DOHH2 (cell line): ENCODE measurements around the gene INTS2.

Source experiments
- H3F3A ChIP-seq: fragments of 200-600 bp; sonication (generic), shearing (Covaris generic); 2 replicates; pipeline ENCODE4 v1.6.0; 2016; ENCODE audit warnings: antibody characterized with exemption, mild to moderate bottlenecking; ENCODE audit not compliant: control insufficient read depth, insufficient read depth
- H3K27ac ChIP-seq: fragments of 200-600 bp; sonication (generic); 2 replicates; pipeline ENCODE4 v1.5.1; 2014; ENCODE audit warnings: low read depth, mild to moderate bottlenecking, low read length, moderate library complexity
- H3K27me3 ChIP-seq: fragments of 200-600 bp; sonication (generic); 2 replicates; pipeline ENCODE4 v1.6.1; 2014; ENCODE audit warnings: mild to moderate bottlenecking, low read length, mixed read lengths; ENCODE audit not compliant: control insufficient read depth
- H3K36me3 ChIP-seq: fragments of 200-600 bp; sonication (generic); 2 replicates; pipeline ENCODE4 v1.6.1; 2014; ENCODE audit warnings: mild to moderate bottlenecking, low read length, moderate library complexity, mixed read lengths; ENCODE audit not compliant: control insufficient read depth
- H3K4me1 ChIP-seq: fragments of 200-600 bp; sonication (generic); 2 replicates; pipeline ENCODE4 v1.6.1; 2014; ENCODE audit warnings: mild to moderate bottlenecking, low read length, mixed read lengths; ENCODE audit not compliant: control insufficient read depth
- H3K4me2 ChIP-seq: fragments of 200-600 bp; sonication (generic); 2 replicates; pipeline ENCODE4 v1.6.0; 2014; ENCODE audit warnings: mild to moderate bottlenecking, low read length, moderate library complexity
- H3K4me3 ChIP-seq: fragments of 200-600 bp; sonication (generic); 2 replicates; pipeline ENCODE4 v1.5.1; 2014; ENCODE audit warnings: mild to moderate bottlenecking, low read length, mixed read lengths
- H3K79me2 ChIP-seq: fragments of 200-600 bp; sonication (generic); 2 replicates; pipeline ENCODE4 v1.6.1; 2014; ENCODE audit warnings: mild to moderate bottlenecking, low read length, mixed read lengths; ENCODE audit not compliant: control insufficient read depth
- H3K9me2 ChIP-seq: fragments of 200-600 bp; sonication (generic); replicated peaks from 2 replicates; pipeline ENCODE4 v1.6.1; 2014; ENCODE audit warnings: mild to moderate bottlenecking, low read length, mixed read lengths; ENCODE audit not compliant: control insufficient read depth
- H3K9me3 ChIP-seq: fragments of 200-600 bp; sonication (generic); 2 replicates; pipeline ENCODE4 v1.6.1; 2014; ENCODE audit warnings: antibody characterized with exemption, low read length, mixed read lengths; ENCODE audit not compliant: control insufficient read depth, insufficient read depth
- H4K20me1 ChIP-seq: fragments of 200-600 bp; sonication (generic); 2 replicates; pipeline ENCODE4 v1.6.0; 2014; ENCODE audit warnings: low read depth, mild to moderate bottlenecking, antibody characterized with exemption, low read length, moderate library complexity; ENCODE audit not compliant: control insufficient read depth, insufficient read depth
- EZH2phosphoT487 ChIP-seq: fragments of 200-600 bp; sonication (generic); IDR thresholded peaks from 2 replicates; pipeline ENCODE4 v1.6.1; 2017; ENCODE audit warnings: borderline replicate concordance, mild to moderate bottlenecking, antibody characterized with exemption, low read length, moderate library complexity, mixed read lengths
- TF ChIP-seq, protein P1 (sequence below): fragments of 200-600 bp; sonication (generic); IDR thresholded peaks from one replicate; pipeline ENCODE4 v1.5.1; 2014; ENCODE audit warnings: antibody characterized with exemption, mild to moderate bottlenecking, low read depth, low read length; ENCODE audit not compliant: poor library complexity, severe bottlenecking

The INTS2 gene

DNA sequence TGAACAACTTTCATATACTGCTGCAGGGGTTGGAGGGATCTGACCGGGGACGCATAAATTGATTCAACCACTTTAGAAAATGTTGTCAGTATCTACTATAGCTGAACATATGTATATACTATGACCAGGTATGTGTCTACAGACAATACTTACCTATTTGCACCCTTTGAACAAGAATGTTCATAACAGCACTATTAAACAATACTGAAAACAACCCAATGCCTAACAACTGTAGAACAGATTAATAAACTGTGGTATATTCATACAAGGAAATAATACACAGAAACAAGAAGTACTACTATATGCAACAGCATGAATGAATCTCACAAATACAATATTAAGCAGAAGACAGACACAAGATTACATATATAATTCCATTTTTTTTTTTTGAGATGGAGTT is 74.9 kb downstream of the INTS2 start:
- TF ChIP-seq, protein P1, sequence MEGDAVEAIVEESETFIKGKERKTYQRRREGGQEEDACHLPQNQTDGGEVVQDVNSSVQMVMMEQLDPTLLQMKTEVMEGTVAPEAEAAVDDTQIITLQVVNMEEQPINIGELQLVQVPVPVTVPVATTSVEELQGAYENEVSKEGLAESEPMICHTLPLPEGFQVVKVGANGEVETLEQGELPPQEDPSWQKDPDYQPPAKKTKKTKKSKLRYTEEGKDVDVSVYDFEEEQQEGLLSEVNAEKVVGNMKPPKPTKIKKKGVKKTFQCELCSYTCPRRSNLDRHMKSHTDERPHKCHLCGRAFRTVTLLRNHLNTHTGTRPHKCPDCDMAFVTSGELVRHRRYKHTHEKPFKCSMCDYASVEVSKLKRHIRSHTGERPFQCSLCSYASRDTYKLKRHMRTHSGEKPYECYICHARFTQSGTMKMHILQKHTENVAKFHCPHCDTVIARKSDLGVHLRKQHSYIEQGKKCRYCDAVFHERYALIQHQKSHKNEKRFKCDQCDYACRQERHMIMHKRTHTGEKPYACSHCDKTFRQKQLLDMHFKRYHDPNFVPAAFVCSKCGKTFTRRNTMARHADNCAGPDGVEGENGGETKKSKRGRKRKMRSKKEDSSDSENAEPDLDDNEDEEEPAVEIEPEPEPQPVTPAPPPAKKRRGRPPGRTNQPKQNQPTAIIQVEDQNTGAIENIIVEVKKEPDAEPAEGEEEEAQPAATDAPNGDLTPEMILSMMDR = no peak
- no peak for TF ChIP-seq EZH2phosphoT487
- Histone ChIP-seq H3K27ac (no peak overlapping the region), H3K9me2 (no peaks in the 10 kb centered on the region), H3K4me3 (no peak overlapping the region), H4K20me1 (no peaks in the 10 kb centered on the region), H3K79me2 (peaks cover 78% of the 10 kb centered on the region), H3K9me3 (no peaks in the 10 kb centered on the region), H3F3A (0 out of 2 replicates have a peak, but pooled peaks cover 4% of the 10 kb centered on the region), H3K4me2 (no peak overlapping the region), H3K27me3 (no peaks in the 10 kb centered on the region), H3K36me3 (peaks cover 92% of the 10 kb centered on the region), H3K4me1 (0 out of 2 replicates have a peak, but pooled peaks cover 4% of the 10 kb centered on the region)

DNA sequence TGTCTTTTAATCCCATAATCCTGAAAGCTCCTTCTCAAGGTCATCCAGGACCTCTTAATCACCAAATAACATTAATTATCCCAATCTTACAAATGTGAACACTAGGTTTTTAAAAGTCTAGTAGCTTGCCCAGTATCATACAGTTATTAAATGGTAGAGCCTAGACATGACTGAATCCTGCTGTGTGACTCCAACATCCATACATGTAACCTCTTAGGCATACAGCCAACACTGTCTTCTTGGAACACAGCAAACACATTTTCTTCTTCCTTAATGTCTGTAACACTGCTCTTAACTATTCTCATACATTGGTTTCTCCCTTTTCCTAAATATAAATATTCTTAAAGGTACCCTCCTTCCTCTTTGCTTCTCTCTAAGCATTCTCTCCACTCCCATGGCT is 78.1 kb downstream of the INTS2 start:
- TF ChIP-seq, protein P1 = no peak
- TF ChIP-seq EZH2phosphoT487 = no peak
- H3K27ac ChIP-seq = no peak overlapping the region
- no peak overlapping the region for H3K4me3 ChIP-seq
- H3K79me2 ChIP-seq = peaks cover 52% of the 10 kb centered on the region
- H3K4me2 ChIP-seq = no peak overlapping the region
- H3K36me3 ChIP-seq = peaks cover 93% of the 10 kb centered on the region
- H3K4me1 ChIP-seq = no peaks in the 10 kb centered on the region
- peaks cover 9% of the 10 kb centered on the region; the same call in 1 of the 2 replicates for H3F3A ChIP-seq
- no peaks in the 10 kb centered on the region for H3K9me2 ChIP-seq
- H3K27me3 ChIP-seq = no peaks in the 10 kb centered on the region
- H3K9me3 ChIP-seq = no peaks in the 10 kb centered on the region
- H4K20me1 ChIP-seq = no peaks in the 10 kb centered on the region

DNA sequence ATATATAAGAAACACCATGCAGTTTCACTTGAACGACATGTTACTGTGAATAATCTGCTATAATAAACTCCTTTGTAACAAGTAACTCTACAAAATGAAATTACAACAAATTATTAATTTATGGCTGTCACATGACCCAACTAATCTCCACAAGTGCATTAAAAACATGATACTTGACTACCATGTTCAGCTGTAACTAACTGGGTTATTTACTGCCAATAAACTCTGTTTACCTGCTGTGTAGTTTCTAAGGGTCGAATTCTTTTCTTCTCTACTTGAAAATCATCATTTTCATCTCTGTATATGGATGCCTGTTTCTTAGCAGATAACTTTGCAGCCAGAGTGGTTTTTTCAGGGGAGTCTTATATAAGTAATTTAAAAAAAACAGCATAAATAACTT is 78.9 kb downstream of the INTS2 start:
- H3K9me3 ChIP-seq = no peaks in the 10 kb centered on the region
- peaks cover 44% of the 10 kb centered on the region for H3K79me2 ChIP-seq
- H3K4me3 ChIP-seq = no peak overlapping the region
- H3F3A ChIP-seq = peaks cover 9% of the 10 kb centered on the region; the same call in 1 of the 2 replicates
- no peak overlapping the region for H3K27ac ChIP-seq
- peaks cover 93% of the 10 kb centered on the region for H3K36me3 ChIP-seq
- no peak overlapping the region for H3K4me2 ChIP-seq
- TF ChIP-seq, protein P1 = no peak
- no peak for TF ChIP-seq EZH2phosphoT487
- H4K20me1 ChIP-seq = no peaks in the 10 kb centered on the region
- H3K9me2 ChIP-seq = no peaks in the 10 kb centered on the region
- no peaks in the 10 kb centered on the region for H3K4me1 ChIP-seq
- no peaks in the 10 kb centered on the region for H3K27me3 ChIP-seq

DNA sequence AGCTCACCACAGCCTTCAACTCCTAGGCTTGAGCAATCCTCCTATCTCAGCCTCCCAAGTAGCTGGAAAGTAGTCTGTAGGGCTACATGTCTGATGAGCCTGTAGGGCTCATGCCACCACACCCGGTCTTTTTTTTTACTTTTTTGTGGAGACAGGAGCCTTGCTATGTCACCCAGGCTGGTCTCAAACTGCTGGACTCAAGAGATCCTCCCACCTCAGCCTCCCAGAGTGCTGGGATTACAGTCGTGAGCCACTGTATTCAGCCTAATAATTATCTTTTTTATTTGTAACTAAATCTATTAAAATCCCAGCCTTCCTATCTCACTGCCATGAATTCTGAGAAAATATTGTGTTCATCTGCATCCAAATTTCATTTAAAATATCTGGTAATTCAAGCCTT is 79.5 kb downstream of the INTS2 start:
- Histone ChIP-seq H3K36me3 (peaks cover 91% of the 10 kb centered on the region), H3F3A (peaks cover 9% of the 10 kb centered on the region; the same call in 1 of the 2 replicates), H3K27me3 (no peaks in the 10 kb centered on the region), H3K9me2 (no peaks in the 10 kb centered on the region), H4K20me1 (no peaks in the 10 kb centered on the region), H3K4me2 (no peak overlapping the region), H3K79me2 (peaks cover 37% of the 10 kb centered on the region), H3K9me3 (no peaks in the 10 kb centered on the region), H3K27ac (no peak overlapping the region), H3K4me1 (no peaks in the 10 kb centered on the region), H3K4me3 (no peak overlapping the region)
- TF ChIP-seq, protein P1 = no peak
- TF ChIP-seq EZH2phosphoT487 = no peak
